NK-92 (cell line): ENCODE data around the gene NDUFB10.

Experiments used
- DNase-seq: peaks from one replicate; lab custom pipeline; 2025; ENCODE audit not compliant: unreplicated experiment; lab: John Stamatoyannopoulos, UW

NDUFB10 gene

GRCh38 chr16:1983544-1984346, 24.4 kb downstream of the NDUFB10 start, which contains the start of gene GFER:
GFER (plus strand) TSS chr16:1984193; CDS start chr16:1984219, 26 bp downstream.
- DNase-seq: no peak

GRCh38 chr16:1984347-1985225, 25.2 kb downstream of the NDUFB10 start:
- no peak for DNase-seq

GRCh38 chr16:1985466-1986150, 26.3 kb downstream of the NDUFB10 start:
- DNase-seq: no peak

- no peak for DNase-seq
Measured at GRCh38 chr16:1987198-1987597, 27.9 kb downstream of the NDUFB10 start.

- no peak for DNase-seq
Measured at GRCh38 chr16:1989209-1990100, 30.1 kb downstream of the NDUFB10 start, which contains the start of gene SYNGR3. SYNGR3 (plus strand) TSS chr16:1989970; CDS start chr16:1990103, 133 bp downstream.

GRCh38 chr16:1990101-1990350, 30.7 kb downstream of the NDUFB10 start:
- DNase-seq: no peak

- DNase-seq: no peak
Measured at GRCh38 chr16:1990351-1991134, 31.2 kb downstream of the NDUFB10 start.

GRCh38 chr16:1991135-1991551, 31.8 kb downstream of the NDUFB10 start:
- DNase-seq: no peak

GRCh38 chr16:1991588-1991947, 32.2 kb downstream of the NDUFB10 start:
- no peak for DNase-seq

GRCh38 chr16:1991948-1992703, 32.8 kb downstream of the NDUFB10 start:
- peak; percentile 87 for DNase-seq

GRCh38 chr16:1992704-1993317, 33.5 kb downstream of the NDUFB10 start:
- no peak for DNase-seq

- no peak for DNase-seq
Measured at GRCh38 chr16:1993731-1994131, 34.4 kb downstream of the NDUFB10 start.

GRCh38 chr16:1997494-1998359, 38.4 kb downstream of the NDUFB10 start:
- no peak for DNase-seq

GRCh38 chr16:1998360-1998835, 39.1 kb downstream of the NDUFB10 start:
- DNase-seq: no peak

- no peak for DNase-seq
Measured at GRCh38 chr16:1998852-1999801, 39.8 kb downstream of the NDUFB10 start.

GRCh38 chr16:1999866-2000514, 40.7 kb downstream of the NDUFB10 start:
- DNase-seq: no peak
